T-cell (primary cell): ENCODE measurements around the gene SHC1. TPM values are rescaled to one million over a fixed set of nuclear protein-coding genes. Genes with fewer than 3 reads are reported as not detected.
A peak's percentile ranks its signal among the peaks of the same experiment; 100 is the strongest.
"Not testable (repeated sequence)": the region's sequence is repeated elsewhere in the genome, so short reads cannot be mapped to it uniquely, and the experiment has no call there.

Source experiments
- ATAC-seq, 4 experiments: fragments of 200-7000 bp in 3 of 4; fragments of 150-1000 bp in 1 of 4; cut with Tn5 transposase; replicated peaks in 1 of 4; 1 replicate in 3 of 4; 2 replicates in 1 of 4; pipeline ENCODE4 v1.10.0; 2021; ENCODE audit warnings: moderate library complexity in 3 of 4, mild to moderate bottlenecking in 2 of 4, moderate number of reproducible peaks in 1 of 4
- CTCF ChIA-PET, 2 donors: fragments of 300-600 bp; sonication (Branson Sonifier 250); formaldehyde crosslinking; loops; one replicate each; lab custom pipeline; 2022; ENCODE audit warnings: antibody characterized with exemption in 2 of 2; lab: Charles Lee
- POLR2A ChIA-PET, 2 donors: fragments of 300-600 bp; sonication (Branson Sonifier 250); formaldehyde crosslinking; loops; one replicate each; lab custom pipeline; 2022; ENCODE audit warnings: antibody characterized with exemption in 2 of 2; lab: Charles Lee
- DNase-seq, 35 experiments: peaks; one replicate each; pipeline versions ENCODE4 v3.0.0 to v3.0.0-alpha.2; 2013 to 2023
- H3K27ac ChIP-seq: one replicate; pipeline ENCODE4 v1.5.1; 2013; ENCODE audit warnings: low read length
- H3K27me3 ChIP-seq, 2 experiments: replicated peaks in 1 of 2; 1 replicate in 1 of 2; 2 replicates in 1 of 2; pipeline versions ENCODE4 v1.6.1 to v1.7.0; 2013; ENCODE audit warnings: low read length in 1 of 2, mixed read lengths in 1 of 2; ENCODE audit not compliant: control insufficient read depth in 2 of 2, insufficient read depth in 2 of 2; ENCODE audit errors: extremely low read depth in 1 of 2
- H3K36me3 ChIP-seq, 2 donors: 1 replicate in 1 of 2; 2 replicates in 1 of 2; pipeline versions ENCODE4 v1.6.1 to v1.7.0; 2013; ENCODE audit warnings: low read length in 1 of 2; ENCODE audit not compliant: control insufficient read depth in 2 of 2, insufficient read depth in 1 of 2; ENCODE audit errors: extremely low read depth in 1 of 2
- H3K4me1 ChIP-seq, 2 experiments: 1 replicate in 1 of 2; 2 replicates in 1 of 2; pipeline versions ENCODE4 v1.6.1 to v1.7.0; 2013; ENCODE audit warnings: low read length in 2 of 2, mixed read lengths in 1 of 2; ENCODE audit not compliant: insufficient read depth in 2 of 2, control insufficient read depth in 1 of 2; ENCODE audit errors: extremely low read depth in 1 of 2
- H3K4me3 ChIP-seq, 2 donors: 1 replicate in 1 of 2; 2 replicates in 1 of 2; pipeline versions ENCODE4 v1.5.1 to v1.7.0; 2013; ENCODE audit warnings: mild to moderate bottlenecking in 2 of 2, low read length in 1 of 2, moderate library complexity in 1 of 2; ENCODE audit not compliant: control insufficient read depth in 1 of 2; ENCODE audit errors: extremely low read depth in 1 of 2
- H3K9me3 ChIP-seq: 2 replicates; pipeline ENCODE4 v1.7.0; 2013
- H3K27ac Mint-ChIP-seq, 2 donors: one replicate each; pipeline ENCODE4 v1.8.0; 2020 to 2021; ENCODE audit warnings: mild to moderate bottlenecking in 2 of 2, mixed read lengths in 2 of 2
- H3K27me3 Mint-ChIP-seq, 2 donors: one replicate each; pipeline ENCODE4 v1.8.0; 2021 to 2022; ENCODE audit warnings: mixed read lengths in 2 of 2
- H3K36me3 Mint-ChIP-seq: one replicate; pipeline ENCODE4 v1.8.0; 2021; ENCODE audit warnings: mixed read lengths
- H3K4me1 Mint-ChIP-seq, 3 donors: one replicate each; pipeline ENCODE4 v1.8.0; 2020 to 2022; ENCODE audit warnings: mixed read lengths in 3 of 3, mild to moderate bottlenecking in 1 of 3
- H3K4me3 Mint-ChIP-seq, 3 donors: one replicate each; pipeline ENCODE4 v1.8.0; 2020 to 2022; ENCODE audit warnings: mild to moderate bottlenecking in 3 of 3, mixed read lengths in 3 of 3, moderate library complexity in 3 of 3
- H3K9me3 Mint-ChIP-seq, 3 donors: one replicate each; pipeline ENCODE4 v1.8.0; 2020 to 2022; ENCODE audit warnings: mixed read lengths in 3 of 3
- WGBS: methylation state at CpG from one replicate; pipeline ENCODE4 v1.1.5; 2013; ENCODE audit warnings: missing lambda C conversion rate; ENCODE audit not compliant: insufficient coverage; 5-methylcytosine and 5-hydroxymethylcytosine counted together
- total RNA-seq, 35 experiments: library from RNA in 6 of 35; stranded (reverse) in 6 of 35; fragments of 120-200 nt in 1 of 35; gene quantifications; one replicate each; pipeline versions ENCODE4 v1.2.1 to v1.2.4 and lab custom pipeline; 2013 to 2026

SHC1 gene
- total RNA-seq, 5 donors from 2014 or later (not counting 1 experiment from before 2014, with no cell fraction given), result 61.3 to 88.2 (median 76.8) TPM

- ATAC-seq (no peak), DNase-seq (no peak)
- CTCF ChIA-PET, result interaction anchor here (0.6 to 3.4 kb wide), 8 partner anchors 16 to 103 kb away, joined by 3 to 29 read pairs (median 3); no protein-coding TSS in a partner anchor
- H3K9me3 ChIP-seq, result no peaks in the 10 kb centered on the region
- POLR2A ChIA-PET, result interaction anchor here in 1 of 2 donors (0.6 to 3.0 kb wide), 2 partner anchors 27 to 422 kb away, joined by 3 to 19 read pairs; partner anchors contain the start of gene PBXIP1
- H3K4me1 ChIP-seq, result peaks cover 14 to 28% of the 10 kb centered on the region in 2 experiments
- Mint-ChIP-seq H3K4me1 (peaks cover 0 to 16% (median 16%) of the 10 kb centered on the region in 3 donors), H3K9me3 (no peaks in the 10 kb centered on the region), H3K27me3 (no peaks in the 10 kb centered on the region), H3K27ac (no peak overlapping the region), H3K4me3 (no peak overlapping the region), H3K36me3 (peaks cover 3% of the 10 kb centered on the region)
- H3K27me3 ChIP-seq, result no peaks in the 10 kb centered on the region
- WGBS, result no CpG with 5 or more reads among the region's 6 CpGs
- H3K27ac ChIP-seq, result peak overlapping the region; percentile 54
- peaks cover 0 to 12% of the 10 kb centered on the region in 2 donors for H3K36me3 ChIP-seq
- peak overlapping the region; percentile 67 to 84 for H3K4me3 ChIP-seq
These were observed 11.8 kb upstream of the SHC1 start for GRCh38 chr1:154982341-154982740.

GRCh38 chr1:154978360-154978759 lies 7.8 kb upstream of the SHC1 start:
- DNase-seq (no peak), ATAC-seq (no peak)
- Histone ChIP-seq H3K4me1 (peaks cover 11 to 25% of the 10 kb centered on the region in 2 experiments), H3K9me3 (no peaks in the 10 kb centered on the region), H3K27me3 (no peaks in the 10 kb centered on the region), H3K4me3 (no peak overlapping the region), H3K27ac (no peak overlapping the region), H3K36me3 (peaks cover 0 to 3% of the 10 kb centered on the region in 2 donors)
- H3K36me3 Mint-ChIP-seq, result no peaks in the 10 kb centered on the region
- no peaks in the 10 kb centered on the region for H3K9me3 Mint-ChIP-seq
- no peak overlapping the region for H3K4me3 Mint-ChIP-seq
- H3K27ac Mint-ChIP-seq, result no peak overlapping the region
- POLR2A ChIA-PET, result no interaction called here
- no CpG with 5 or more reads among the region's 3 CpGs for WGBS
- CTCF ChIA-PET, result interaction anchor here (0.8 to 1.1 kb wide), 2 partner anchors 9 to 16 kb away, joined by 3 read pairs; no protein-coding TSS in a partner anchor
- no peaks in the 10 kb centered on the region for H3K27me3 Mint-ChIP-seq
- H3K4me1 Mint-ChIP-seq, result peaks cover 0 to 7% (median 3%) of the 10 kb centered on the region in 3 donors

- POLR2A ChIA-PET, ATAC-seq, H3K27ac ChIP-seq, H3K27me3 Mint-ChIP-seq, DNase-seq, H3K27me3 ChIP-seq, H3K36me3 Mint-ChIP-seq, H3K36me3 ChIP-seq, H3K9me3 Mint-ChIP-seq, H3K4me3 ChIP-seq, H3K4me3 Mint-ChIP-seq, H3K9me3 ChIP-seq, CTCF ChIA-PET: not testable (repeated sequence)
- H3K4me1 ChIP-seq, result peaks cover 12 to 31% of the 10 kb centered on the region in 2 experiments
- Mint-ChIP-seq H3K27ac (peak overlapping the region; percentile 64), H3K4me1 (peaks cover 0 to 11% (median 3%) of the 10 kb centered on the region in 3 donors)
- no CpG with 5 or more reads among the region's 3 CpGs for WGBS
These were observed 7.2 kb upstream of the SHC1 start for GRCh38 chr1:154977762-154978161.

- no peaks in the 10 kb centered on the region for H3K27me3 ChIP-seq
- peaks cover 13 to 30% (median 16%) of the 10 kb centered on the region in 3 donors for H3K4me1 Mint-ChIP-seq
- DNase-seq (peak in 20 of 35 experiments; percentile 19 to 65 (median 34)), ATAC-seq (no peak)
- H3K27me3 Mint-ChIP-seq, result no peaks in the 10 kb centered on the region
- POLR2A ChIA-PET, result no interaction called here
- H3K9me3 ChIP-seq, result no peaks in the 10 kb centered on the region
- peaks cover 5% of the 10 kb centered on the region for H3K36me3 Mint-ChIP-seq
- 0% methylated on average over 3 of the region's 24 CpGs for WGBS
- peaks cover 0 to 16% of the 10 kb centered on the region in 2 donors for H3K36me3 ChIP-seq
- no peak overlapping the region for H3K4me3 Mint-ChIP-seq
- H3K9me3 Mint-ChIP-seq, result no peaks in the 10 kb centered on the region
- peak overlapping the region; percentile 90 for H3K27ac ChIP-seq
- H3K4me3 ChIP-seq, result peak overlapping the region; percentile 73 to 89
- H3K4me1 ChIP-seq, result peaks cover 8 to 43% of the 10 kb centered on the region in 2 experiments
- no peak overlapping the region for H3K27ac Mint-ChIP-seq
- CTCF ChIA-PET, result interaction anchor here in 1 of 2 donors (0.6 to 1.7 kb wide), 2 partner anchors 36 to 42 kb away, joined by 4 to 6 read pairs; no protein-coding TSS in a partner anchor
These were observed 5.0 kb upstream of the SHC1 start for GRCh38 chr1:154975409-154976059.

GRCh38 chr1:154974808-154975408 lies 4.4 kb upstream of the SHC1 start:
- Mint-ChIP-seq H3K4me1 (peaks cover 13 to 30% (median 16%) of the 10 kb centered on the region in 3 donors), H3K9me3 (no peaks in the 10 kb centered on the region), H3K4me3 (no peak overlapping the region), H3K36me3 (peaks cover 5% of the 10 kb centered on the region), H3K27ac (no peak overlapping the region), H3K27me3 (no peaks in the 10 kb centered on the region)
- CTCF ChIA-PET, result interaction anchor here in 1 of 2 donors (0.5 to 2.7 kb wide), 4 partner anchors 37 to 298 kb away, joined by 3 to 13 read pairs (median 4); partner anchors contain the start of gene CLK2
- Histone ChIP-seq H3K9me3 (no peaks in the 10 kb centered on the region), H3K27me3 (no peaks in the 10 kb centered on the region), H3K36me3 (peaks cover 0 to 21% of the 10 kb centered on the region in 2 donors), H3K4me1 (peaks cover 8 to 49% of the 10 kb centered on the region in 2 experiments), H3K4me3 (peak overlapping the region; percentile 73 to 89), H3K27ac (peak overlapping the region; percentile 90)
- POLR2A ChIA-PET, result interaction anchor here in 1 of 2 donors (1.1 to 1.6 kb wide), 2 partner anchors 19 to 23 kb away, joined by 5 to 22 read pairs; partner anchors contain the start of gene PBXIP1
- ATAC-seq, result peak; percentile 49 to 56 (median 55)
- peak in 34 of 35 experiments; percentile 85 to 97 (median 91) for DNase-seq
- under 1% methylated on average over 30 of the region's 30 CpGs for WGBS
